HG03520 (cell line): ENCODE data around the gene MPP7.
"Not testable (repeated sequence)": the region's sequence is repeated elsewhere in the genome, so short reads cannot be mapped to it uniquely, and the experiment has no call there.

Experiments used
- ATAC-seq: cut with Tn5 transposase; IDR thresholded peaks from one replicate; pipeline ENCODE4 v1.9.1; 2021; ENCODE audit warnings: mild to moderate bottlenecking, moderate library complexity; ENCODE audit not compliant: unreplicated experiment

Gene MPP7

GRCh38 chr10:28302638-28303488 lies at the start of gene MPP7:
TSS of gene MPP7 (minus strand) at chr10:28303064. CDS start at chr10:28238604, 64,460 bp downstream.
- peak; percentile 100 for ATAC-seq

DNA sequence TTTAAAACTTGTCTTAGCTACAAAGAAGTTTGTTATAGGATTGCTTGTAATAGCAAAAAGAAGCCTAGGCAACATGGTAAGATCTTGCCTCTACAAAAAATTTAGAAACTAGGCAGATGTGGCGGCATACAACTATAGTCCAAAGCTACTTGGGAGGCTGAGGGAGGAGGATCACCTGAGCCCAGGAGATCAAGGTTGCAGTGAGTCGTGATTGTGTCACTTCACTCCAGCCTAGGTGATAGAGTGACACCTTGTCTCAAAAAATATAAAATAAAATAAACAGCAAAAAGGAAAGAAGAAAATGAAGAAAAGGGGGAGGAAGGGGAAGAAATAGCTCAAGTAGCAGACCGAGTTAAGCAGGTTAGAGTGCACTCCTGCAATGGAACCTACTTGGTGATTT lies 47.0 kb upstream of the MPP7 start:
- ATAC-seq = no peak

DNA sequence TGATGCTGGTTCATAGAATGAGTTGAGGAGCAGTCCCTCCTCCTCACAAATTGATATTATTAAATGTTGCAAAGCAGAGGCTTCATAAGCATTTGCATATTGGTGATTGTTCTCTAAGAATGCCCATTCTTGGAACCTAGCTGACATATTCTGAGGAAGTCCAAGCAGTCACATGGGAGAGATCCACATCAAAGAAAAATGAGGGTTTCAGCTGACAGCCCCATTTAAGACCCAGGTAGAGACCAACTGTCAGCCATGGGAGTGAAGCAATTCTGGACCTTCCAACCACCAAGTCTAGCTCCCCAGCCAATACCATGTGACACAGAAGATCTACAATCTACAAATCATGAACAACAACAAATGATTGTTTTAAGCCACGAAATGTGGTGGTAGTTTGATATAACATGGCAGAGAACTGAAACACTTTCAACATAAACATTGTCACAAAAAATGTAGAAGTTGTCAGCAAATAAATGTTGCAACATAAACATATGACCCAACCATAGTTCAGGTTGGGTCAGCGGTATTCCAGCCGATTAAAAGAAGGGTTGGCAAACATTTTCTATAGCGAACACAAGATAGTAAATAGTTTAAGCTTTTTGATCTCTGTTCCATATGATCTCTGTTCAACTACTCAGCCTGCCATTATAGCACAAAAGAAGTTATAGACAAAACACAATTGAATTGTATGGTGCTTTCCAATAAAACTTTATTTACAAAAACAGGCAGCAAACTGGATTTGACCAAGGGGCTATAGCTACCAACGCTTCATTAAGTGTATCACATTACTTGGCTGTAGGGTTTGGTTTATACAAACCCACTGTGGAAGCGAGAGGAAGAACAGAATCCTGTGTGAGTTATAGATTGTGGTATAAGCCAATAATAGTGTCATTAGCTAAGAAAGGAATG lies 41.4 kb upstream of the MPP7 start:
- ATAC-seq = no peak

- no peak for ATAC-seq
Observed at GRCh38 chr10:28343252-28343651, 40.4 kb upstream of the MPP7 start.

- ATAC-seq = not testable (repeated sequence)
Observed at GRCh38 chr10:28341679-28342078, 38.8 kb upstream of the MPP7 start.

DNA sequence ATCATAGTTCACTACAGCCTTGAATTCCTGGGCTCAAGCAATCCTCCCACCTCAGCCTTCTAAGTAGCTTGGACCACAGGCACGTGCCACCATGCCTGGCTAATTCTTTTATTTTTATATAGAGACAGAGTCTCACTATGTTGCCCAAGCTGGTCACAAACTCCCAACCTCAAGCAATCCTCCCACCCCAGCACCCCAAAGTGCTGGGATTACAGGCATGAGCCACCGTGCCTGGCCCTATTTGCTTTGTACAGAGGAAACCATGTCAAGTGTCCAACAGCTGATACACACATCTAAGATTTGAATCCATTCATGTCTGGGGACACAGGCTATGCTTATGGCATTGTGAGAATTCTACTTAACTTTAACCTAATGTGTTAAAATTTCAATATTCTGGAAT lies 29.9 kb upstream of the MPP7 start:
- no peak for ATAC-seq

DNA sequence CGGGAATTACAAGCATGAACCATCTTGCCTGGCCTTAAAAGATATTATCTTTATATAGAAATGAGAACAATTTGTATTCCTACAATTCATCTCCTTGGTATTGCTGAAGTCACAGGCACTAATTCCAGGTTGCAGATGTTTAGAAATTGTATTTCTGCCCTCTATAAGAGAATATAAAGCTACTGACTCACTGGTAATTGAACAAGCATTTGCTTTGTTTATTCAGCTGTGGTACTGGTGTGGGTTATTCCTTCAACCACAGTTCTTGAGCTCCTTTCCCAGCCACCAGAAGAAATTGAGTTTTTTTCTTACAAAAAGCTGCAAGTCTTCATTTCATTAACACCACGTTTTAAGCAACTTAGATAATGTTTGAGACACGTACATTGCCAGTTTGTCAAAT lies 29.0 kb upstream of the MPP7 start:
- no peak for ATAC-seq

GRCh38 chr10:28331066-28331465 lies 28.2 kb upstream of the MPP7 start:
- no peak for ATAC-seq

DNA sequence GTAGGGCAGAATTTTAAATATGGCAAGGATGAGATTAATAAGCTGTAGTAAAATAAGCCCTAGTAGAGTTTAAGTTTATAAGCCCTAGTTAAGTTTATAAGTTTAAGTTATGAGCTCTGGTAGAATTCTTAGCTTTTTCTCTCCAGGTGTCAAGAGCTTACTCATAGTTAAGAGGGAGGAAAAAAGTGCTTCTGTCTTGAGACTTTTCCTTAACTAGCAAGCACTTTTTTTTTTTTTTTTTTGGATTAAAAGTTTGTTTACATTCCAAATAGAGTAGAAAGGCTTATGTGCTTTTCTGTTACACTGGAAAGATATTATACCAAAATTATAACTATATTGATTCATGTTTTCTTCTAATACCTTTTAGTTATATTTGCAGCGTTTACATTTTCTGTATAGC lies 25.5 kb upstream of the MPP7 start:
- ATAC-seq = no peak

DNA sequence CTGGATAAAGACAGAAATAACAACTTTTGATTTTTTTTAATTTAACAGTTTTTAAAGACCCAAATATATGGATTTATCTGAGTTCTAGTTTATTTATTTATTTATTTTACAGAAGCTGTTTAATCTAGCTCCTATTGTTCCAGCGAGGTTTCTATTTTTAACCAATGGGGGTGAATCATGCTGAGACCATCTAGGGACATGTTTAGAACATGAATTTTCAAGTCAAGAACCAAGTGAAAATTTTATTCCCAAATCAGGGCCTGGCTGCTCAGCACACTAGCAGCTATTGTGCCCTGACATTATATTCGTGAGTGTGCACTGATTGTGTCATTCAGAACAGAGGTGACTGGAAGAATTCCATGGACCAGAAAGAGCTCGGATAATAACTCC lies 24.6 kb upstream of the MPP7 start:
- ATAC-seq = no peak

- ATAC-seq = no peak
Observed at GRCh38 chr10:28326516-28327490, 23.9 kb upstream of the MPP7 start.

- no peak for ATAC-seq
Observed at GRCh38 chr10:28320799-28321198, 17.9 kb upstream of the MPP7 start.

DNA sequence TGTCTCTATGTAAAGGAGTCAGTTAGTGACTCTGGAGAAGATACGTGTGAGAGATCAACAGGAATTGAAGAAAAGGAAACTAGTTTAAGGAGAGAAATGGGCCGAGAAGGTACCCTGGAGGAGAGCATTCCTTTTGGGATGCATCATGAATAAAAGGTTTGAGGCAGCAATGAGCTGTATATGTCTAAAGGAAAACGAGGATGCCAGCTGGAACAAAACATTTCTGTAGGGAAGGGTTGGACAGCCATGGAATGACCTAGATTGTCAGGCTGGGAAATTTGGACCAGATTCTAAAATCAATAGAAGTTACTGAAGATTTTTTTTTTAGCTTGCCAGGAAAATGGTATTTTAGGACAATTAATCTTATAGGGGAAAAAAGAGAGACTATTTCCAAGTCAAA lies 17.2 kb upstream of the MPP7 start:
- ATAC-seq = no peak

- not testable (repeated sequence) for ATAC-seq
Observed at GRCh38 chr10:28319061-28319460, 16.2 kb upstream of the MPP7 start.

GRCh38 chr10:28318626-28319025 lies 15.8 kb upstream of the MPP7 start:
- ATAC-seq = no peak

- no peak for ATAC-seq
Observed at GRCh38 chr10:28317760-28318159, 14.9 kb upstream of the MPP7 start.

GRCh38 chr10:28316696-28317095 lies 13.8 kb upstream of the MPP7 start:
- ATAC-seq = no peak

DNA sequence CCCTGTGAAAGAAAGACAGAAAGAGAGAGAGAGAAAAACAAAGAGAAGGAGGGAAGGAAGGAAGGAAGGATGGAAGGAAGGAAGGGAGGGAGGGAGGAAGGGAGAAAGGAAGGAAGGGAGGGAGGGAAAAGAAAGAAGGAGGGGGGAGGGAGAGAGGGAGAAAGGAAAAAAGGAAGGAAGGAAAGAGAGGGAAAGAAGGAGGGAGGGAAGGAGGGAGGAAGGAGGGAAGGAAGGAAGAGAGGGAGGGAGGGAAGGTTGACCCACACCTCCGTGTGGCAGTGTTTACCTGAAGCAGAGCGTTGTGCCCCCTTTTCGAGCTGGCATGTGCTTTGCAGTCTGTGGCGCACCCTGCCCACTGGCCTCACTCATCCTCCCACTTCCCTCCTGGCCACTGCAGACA lies 12.3 kb upstream of the MPP7 start:
- no peak for ATAC-seq

DNA sequence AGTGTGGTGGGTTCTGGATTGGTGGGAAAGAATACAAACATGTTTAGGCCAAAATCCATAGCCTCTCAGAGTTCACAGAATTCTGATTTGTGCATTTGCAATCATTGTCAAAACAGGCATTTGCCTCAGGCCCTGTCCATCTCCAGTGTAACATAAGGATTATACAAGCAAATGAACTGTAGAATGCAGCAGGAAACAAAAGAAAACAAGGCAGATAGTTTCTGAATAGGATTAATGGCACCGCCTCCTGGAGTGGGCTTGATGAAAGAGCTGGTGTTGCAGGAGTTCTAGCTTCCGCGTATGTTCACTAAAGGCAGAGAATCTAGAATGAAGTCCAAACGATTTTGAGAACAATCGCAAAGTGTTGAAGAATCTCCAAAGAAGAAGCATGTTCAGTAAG lies 11.3 kb upstream of the MPP7 start:
- ATAC-seq = no peak

DNA sequence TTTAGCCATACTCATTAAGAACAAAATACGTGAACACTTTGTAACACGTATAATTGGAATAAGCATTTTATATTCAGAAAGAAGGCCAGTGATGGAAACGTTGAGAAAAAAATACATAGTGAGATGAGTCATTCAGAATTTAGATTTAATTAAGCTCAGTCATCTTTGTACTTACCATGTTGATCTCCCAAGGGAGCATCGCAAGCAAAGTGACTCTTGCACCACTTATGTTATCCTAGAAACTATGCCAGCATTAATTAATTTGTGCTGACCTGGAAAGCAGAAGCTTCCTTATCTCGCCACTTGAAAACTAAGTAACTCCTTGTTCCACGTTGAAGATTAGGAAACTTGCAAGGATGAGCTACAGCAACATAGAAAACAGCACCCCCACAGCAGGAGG lies 9.7 kb upstream of the MPP7 start:
- no peak for ATAC-seq

- no peak for ATAC-seq
Observed at GRCh38 chr10:28311104-28311503, 8.2 kb upstream of the MPP7 start.
